MM.1S (cell line): ENCODE measurements around the gene BTNL8.

ENCODE experiments used
- EZH2 ChIP-seq: fragments of 300-600 bp; sonication (generic); optimal IDR thresholded peaks from 2 replicates; pipeline ENCODE3; 2017; ENCODE audit warnings: low read depth, mild to moderate bottlenecking, antibody characterized with exemption, low read length, mixed read lengths
- EZH2phosphoT487 ChIP-seq: fragments of 300-600 bp; sonication (generic); IDR thresholded peaks from 2 replicates; pipeline ENCODE4 v1.6.1; 2018; ENCODE audit warnings: antibody characterized with exemption, low read length
- TF ChIP-seq, protein P1 (sequence below): fragments of 300-600 bp; sonication (generic); IDR thresholded peaks from 2 replicates; pipeline ENCODE4 v1.5.1; 2016; ENCODE audit warnings: antibody characterized with exemption, low read length, mixed read lengths

DNA sequence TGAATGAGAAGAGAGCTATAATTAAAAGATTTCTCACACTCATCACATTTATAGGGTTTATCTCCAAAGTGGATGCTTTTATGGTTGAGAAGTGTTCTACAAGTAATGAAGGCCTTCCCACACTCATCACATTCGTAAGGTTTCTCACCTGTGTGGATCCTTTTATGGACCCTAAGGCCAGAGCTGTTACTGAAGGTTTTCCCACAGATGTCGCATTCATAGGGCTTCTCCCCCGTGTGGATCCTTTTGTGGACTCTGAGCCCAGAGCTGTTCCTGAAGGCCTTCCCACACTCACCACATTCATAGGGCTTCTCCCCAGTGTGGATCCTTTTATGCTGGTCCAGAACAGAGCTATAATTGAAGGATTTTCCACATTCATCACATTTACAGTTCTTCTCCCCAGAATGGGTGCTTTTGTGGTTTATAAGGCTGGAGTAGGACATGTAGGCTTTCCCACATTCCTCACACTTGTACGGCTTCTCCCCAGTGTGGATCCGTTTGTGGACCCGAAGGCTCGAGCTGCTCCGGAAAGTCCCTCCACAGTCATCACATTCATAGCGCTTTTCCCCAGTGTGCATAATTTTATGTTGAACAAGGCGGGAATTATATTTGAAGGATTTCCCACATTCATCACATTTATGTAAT is 48.4 kb upstream of the BTNL8 start:
- TF ChIP-seq, protein P1, sequence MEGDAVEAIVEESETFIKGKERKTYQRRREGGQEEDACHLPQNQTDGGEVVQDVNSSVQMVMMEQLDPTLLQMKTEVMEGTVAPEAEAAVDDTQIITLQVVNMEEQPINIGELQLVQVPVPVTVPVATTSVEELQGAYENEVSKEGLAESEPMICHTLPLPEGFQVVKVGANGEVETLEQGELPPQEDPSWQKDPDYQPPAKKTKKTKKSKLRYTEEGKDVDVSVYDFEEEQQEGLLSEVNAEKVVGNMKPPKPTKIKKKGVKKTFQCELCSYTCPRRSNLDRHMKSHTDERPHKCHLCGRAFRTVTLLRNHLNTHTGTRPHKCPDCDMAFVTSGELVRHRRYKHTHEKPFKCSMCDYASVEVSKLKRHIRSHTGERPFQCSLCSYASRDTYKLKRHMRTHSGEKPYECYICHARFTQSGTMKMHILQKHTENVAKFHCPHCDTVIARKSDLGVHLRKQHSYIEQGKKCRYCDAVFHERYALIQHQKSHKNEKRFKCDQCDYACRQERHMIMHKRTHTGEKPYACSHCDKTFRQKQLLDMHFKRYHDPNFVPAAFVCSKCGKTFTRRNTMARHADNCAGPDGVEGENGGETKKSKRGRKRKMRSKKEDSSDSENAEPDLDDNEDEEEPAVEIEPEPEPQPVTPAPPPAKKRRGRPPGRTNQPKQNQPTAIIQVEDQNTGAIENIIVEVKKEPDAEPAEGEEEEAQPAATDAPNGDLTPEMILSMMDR, result no peak
- TF ChIP-seq EZH2phosphoT487 (no peak), EZH2 (no peak)
